MM.1S (cell line): ENCODE results near the gene ABCC1.

Experiments
- DNase-seq: peaks from one replicate; pipeline ENCODE4 v3.0.0-alpha.2; 2015
- H2AFZ ChIP-seq: fragments of 300-600 bp; sonication (generic); 2 replicates; pipeline ENCODE4 v1.6.0; 2016; ENCODE audit warnings: antibody characterized with exemption, low read length
- H3F3A ChIP-seq: fragments of 300-600 bp; sonication (generic); 2 replicates; pipeline ENCODE4 v1.6.1; 2016; ENCODE audit warnings: mild to moderate bottlenecking, antibody characterized with exemption, low read length, moderate library complexity, mixed read lengths; ENCODE audit not compliant: insufficient read depth
- H3K27ac ChIP-seq: fragments of 300-600 bp; sonication (generic); 2 replicates; pipeline ENCODE4 v1.5.1; 2016; ENCODE audit warnings: mild to moderate bottlenecking, low read length
- H3K27me3 ChIP-seq: fragments of 300-600 bp; sonication (generic); replicated peaks from 2 replicates; pipeline ENCODE4 v1.6.0; 2016; ENCODE audit warnings: low read length; ENCODE audit not compliant: insufficient read depth
- H3K36me3 ChIP-seq: fragments of 300-600 bp; sonication (generic); replicated peaks from 2 replicates; pipeline ENCODE4 v1.6.1; 2016; ENCODE audit warnings: mild to moderate bottlenecking, low read length, mixed read lengths; ENCODE audit not compliant: insufficient read depth
- H3K4me1 ChIP-seq: fragments of 300-600 bp; sonication (generic); 2 replicates; pipeline ENCODE4 v1.6.1; 2016; ENCODE audit warnings: low read length, mixed read lengths
- H3K4me2 ChIP-seq: fragments of 300-600 bp; sonication (generic); 2 replicates; pipeline ENCODE4 v1.6.0; 2016; ENCODE audit warnings: low read depth, low read length
- H3K4me3 ChIP-seq: fragments of 300-600 bp; sonication (generic); 2 replicates; pipeline ENCODE4 v1.5.1; 2016; ENCODE audit warnings: low read length, mixed read lengths
- H3K79me2 ChIP-seq: fragments of 300-600 bp; sonication (generic); 2 replicates; pipeline ENCODE4 v1.6.1; 2016; ENCODE audit warnings: mixed run types, low read length, mixed read lengths
- H3K9ac ChIP-seq: fragments of 300-600 bp; sonication (generic); 2 replicates; pipeline ENCODE4 v1.6.1; 2016; ENCODE audit warnings: low read length, mixed read lengths
- H3K9me2 ChIP-seq: fragments of 300-600 bp; sonication (generic); replicated peaks from 2 replicates; pipeline ENCODE4 v1.6.1; 2016; ENCODE audit warnings: mild to moderate bottlenecking, low read length, mixed read lengths; ENCODE audit not compliant: insufficient read depth
- H3K9me3 ChIP-seq: fragments of 300-600 bp; sonication (generic); replicated peaks from 2 replicates; pipeline ENCODE4 v1.6.1; 2016; ENCODE audit warnings: mild to moderate bottlenecking, low read length, mixed read lengths; ENCODE audit not compliant: insufficient read depth
- H4K20me1 ChIP-seq: fragments of 300-600 bp; sonication (generic); 2 replicates; pipeline ENCODE4 v1.6.1; 2016; ENCODE audit warnings: mild to moderate bottlenecking, low read length, moderate library complexity, mixed read lengths; ENCODE audit not compliant: insufficient read depth
- CTCF ChIP-seq: fragments of 300-600 bp; sonication (generic); IDR thresholded peaks from 2 replicates; pipeline ENCODE4 v1.5.1; 2016; ENCODE audit warnings: antibody characterized with exemption, low read length, mixed read lengths
- EZH2 ChIP-seq: fragments of 300-600 bp; sonication (generic); optimal IDR thresholded peaks from 2 replicates; pipeline ENCODE3; 2017; ENCODE audit warnings: low read depth, mild to moderate bottlenecking, antibody characterized with exemption, low read length, mixed read lengths
- EZH2phosphoT487 ChIP-seq: fragments of 300-600 bp; sonication (generic); IDR thresholded peaks from 2 replicates; pipeline ENCODE4 v1.6.1; 2018; ENCODE audit warnings: antibody characterized with exemption, low read length

Gene ABCC1

GRCh38 chr16:15970202-15970601, 20.8 kb downstream of the ABCC1 start:
- Histone ChIP-seq H4K20me1 (no peaks in the 10 kb centered on the region), H3K9me2 (no peaks in the 10 kb centered on the region), H3K4me2 (no peak overlapping the region), H3K27me3 (no peaks in the 10 kb centered on the region), H3K9me3 (no peaks in the 10 kb centered on the region), H3K9ac (no peak overlapping the region), H2AFZ (no peak overlapping the region), H3K4me1 (no peaks in the 10 kb centered on the region), H3K79me2 (peaks cover 91% of the 10 kb centered on the region), H3K27ac (no peak overlapping the region), H3F3A (no peaks in the 10 kb centered on the region), H3K36me3 (no peaks in the 10 kb centered on the region), H3K4me3 (no peak overlapping the region)
- DNase-seq: no peak
- TF ChIP-seq EZH2phosphoT487: no peak

- no peak overlapping the region for H3K9ac ChIP-seq
- no peaks in the 10 kb centered on the region for H3K36me3 ChIP-seq
- no peak for TF ChIP-seq EZH2
- no peak for TF ChIP-seq EZH2phosphoT487
- TF ChIP-seq CTCF: no peak
- H3K4me3 ChIP-seq: no peak overlapping the region
- H2AFZ ChIP-seq: no peak overlapping the region
- H3K27me3 ChIP-seq: no peaks in the 10 kb centered on the region
- H3K4me1 ChIP-seq: no peaks in the 10 kb centered on the region
- no peak overlapping the region for H3K4me2 ChIP-seq
- DNase-seq: no peak
- no peaks in the 10 kb centered on the region for H3F3A ChIP-seq
- no peaks in the 10 kb centered on the region for H4K20me1 ChIP-seq
- H3K27ac ChIP-seq: no peak overlapping the region
- no peaks in the 10 kb centered on the region for H3K9me3 ChIP-seq
- peaks cover 91% of the 10 kb centered on the region for H3K79me2 ChIP-seq
- H3K9me2 ChIP-seq: no peaks in the 10 kb centered on the region
Measured at GRCh38 chr16:15970743-15971439, 21.5 kb downstream of the ABCC1 start.

- Histone ChIP-seq H3K27ac (no peak overlapping the region), H3K9me2 (no peaks in the 10 kb centered on the region), H3K36me3 (no peaks in the 10 kb centered on the region), H3K4me1 (no peaks in the 10 kb centered on the region), H3K4me2 (no peak overlapping the region), H2AFZ (no peak overlapping the region), H3K9me3 (no peaks in the 10 kb centered on the region), H4K20me1 (no peaks in the 10 kb centered on the region), H3K9ac (no peak overlapping the region), H3K4me3 (no peak overlapping the region), H3K27me3 (no peaks in the 10 kb centered on the region), H3F3A (no peaks in the 10 kb centered on the region), H3K79me2 (peaks cover 92% of the 10 kb centered on the region)
- no peak for DNase-seq
- TF ChIP-seq EZH2 (no peak), EZH2phosphoT487 (no peak), CTCF (no peak)
Measured at GRCh38 chr16:15971440-15971815, 22.0 kb downstream of the ABCC1 start.
